Neural cell (in vitro differentiated cells): ENCODE results near the gene KRT35.

Experiments used
- POLR2AphosphoS5 ChIP-seq: IDR thresholded peaks from 2 replicates; pipeline ENCODE4 v1.6.1; 2012
- RAD21 ChIP-seq: fragments of 450-650 bp; conservative IDR thresholded peaks from 2 replicates; pipeline ENCODE4 v1.6.1; 2014; ENCODE audit warnings: antibody characterized with exemption, mild to moderate bottlenecking, moderate library complexity
- TF ChIP-seq, protein P1 (sequence below): fragments of 450-650 bp; IDR thresholded peaks from 2 replicates; pipeline ENCODE4 v1.5.1; 2014; ENCODE audit warnings: antibody characterized with exemption, mild to moderate bottlenecking, moderate library complexity; ENCODE audit not compliant: poor library complexity, severe bottlenecking

DNA sequence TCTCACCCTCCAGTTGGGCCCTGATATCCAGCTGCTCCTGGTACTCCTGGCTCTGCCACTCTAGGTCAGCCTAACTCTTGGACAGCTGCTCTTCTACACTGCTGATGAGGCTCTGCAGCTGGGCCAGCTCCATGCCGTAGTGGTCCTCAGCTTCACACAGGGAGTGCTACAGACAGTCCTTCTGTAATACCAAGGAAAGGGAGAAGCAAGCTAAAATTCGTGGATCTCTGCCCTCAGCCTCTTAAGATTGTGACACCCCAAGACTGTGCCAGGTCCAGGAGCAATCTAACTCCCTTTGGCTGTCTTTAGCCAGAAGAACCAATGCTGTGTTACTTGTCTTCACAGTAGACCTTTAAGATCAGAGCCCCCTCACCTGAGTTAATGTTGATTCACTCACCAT is 32.4 kb downstream of the KRT35 start:
- TF ChIP-seq RAD21: no peak
- TF ChIP-seq, protein P1, sequence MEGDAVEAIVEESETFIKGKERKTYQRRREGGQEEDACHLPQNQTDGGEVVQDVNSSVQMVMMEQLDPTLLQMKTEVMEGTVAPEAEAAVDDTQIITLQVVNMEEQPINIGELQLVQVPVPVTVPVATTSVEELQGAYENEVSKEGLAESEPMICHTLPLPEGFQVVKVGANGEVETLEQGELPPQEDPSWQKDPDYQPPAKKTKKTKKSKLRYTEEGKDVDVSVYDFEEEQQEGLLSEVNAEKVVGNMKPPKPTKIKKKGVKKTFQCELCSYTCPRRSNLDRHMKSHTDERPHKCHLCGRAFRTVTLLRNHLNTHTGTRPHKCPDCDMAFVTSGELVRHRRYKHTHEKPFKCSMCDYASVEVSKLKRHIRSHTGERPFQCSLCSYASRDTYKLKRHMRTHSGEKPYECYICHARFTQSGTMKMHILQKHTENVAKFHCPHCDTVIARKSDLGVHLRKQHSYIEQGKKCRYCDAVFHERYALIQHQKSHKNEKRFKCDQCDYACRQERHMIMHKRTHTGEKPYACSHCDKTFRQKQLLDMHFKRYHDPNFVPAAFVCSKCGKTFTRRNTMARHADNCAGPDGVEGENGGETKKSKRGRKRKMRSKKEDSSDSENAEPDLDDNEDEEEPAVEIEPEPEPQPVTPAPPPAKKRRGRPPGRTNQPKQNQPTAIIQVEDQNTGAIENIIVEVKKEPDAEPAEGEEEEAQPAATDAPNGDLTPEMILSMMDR: no peak
- no peak for TF ChIP-seq POLR2AphosphoS5
